Neuron (in vitro differentiated cells): ENCODE data around the gene WDFY4.

Source experiments
- H2AFZ ChIP-seq: one replicate; pipeline ENCODE4 v1.6.1; 2013; ENCODE audit warnings: low read depth, mild to moderate bottlenecking, inconsistent platforms, low read length, moderate library complexity
- H3K27me3 ChIP-seq: one replicate; pipeline ENCODE4 v1.6.1; 2013; ENCODE audit warnings: low read length; ENCODE audit not compliant: insufficient read depth
- H3K36me3 ChIP-seq: one replicate; pipeline ENCODE4 v1.6.1; 2013; ENCODE audit warnings: low read length; ENCODE audit not compliant: insufficient read depth
- H3K4me1 ChIP-seq: one replicate; pipeline ENCODE4 v1.6.1; 2013; ENCODE audit warnings: low read length; ENCODE audit not compliant: insufficient read depth
- H3K4me3 ChIP-seq: 2 replicates; pipeline ENCODE4 v1.5.1; 2013; ENCODE audit warnings: mild to moderate bottlenecking, low read length, moderate library complexity
- H3K9me3 ChIP-seq: one replicate; pipeline ENCODE4 v1.6.1; 2013; ENCODE audit warnings: low read length

WDFY4 gene

GRCh38 chr10:48658975-48659269, 25.8 kb upstream of the WDFY4 start:
- no peak overlapping the region for H3K4me3 ChIP-seq
- peaks cover 2% of the 10 kb centered on the region for H3K4me1 ChIP-seq
- H3K36me3 ChIP-seq = no peaks in the 10 kb centered on the region
- no peaks in the 10 kb centered on the region for H3K27me3 ChIP-seq
- H2AFZ ChIP-seq = no peak overlapping the region
- no peaks in the 10 kb centered on the region for H3K9me3 ChIP-seq

GRCh38 chr10:48659790-48660189, 24.9 kb upstream of the WDFY4 start:
- Histone ChIP-seq H3K9me3 (no peaks in the 10 kb centered on the region), H3K4me1 (peaks cover 2% of the 10 kb centered on the region), H3K4me3 (no peak overlapping the region), H2AFZ (no peak overlapping the region), H3K36me3 (no peaks in the 10 kb centered on the region), H3K27me3 (no peaks in the 10 kb centered on the region)

GRCh38 chr10:48661441-48661840, 23.2 kb upstream of the WDFY4 start:
- Histone ChIP-seq H3K27me3 (no peaks in the 10 kb centered on the region), H3K36me3 (no peaks in the 10 kb centered on the region), H3K4me1 (peaks cover under 1% of the 10 kb centered on the region), H3K9me3 (no peaks in the 10 kb centered on the region), H2AFZ (no peak overlapping the region), H3K4me3 (no peak overlapping the region)

- Histone ChIP-seq H3K27me3 (no peaks in the 10 kb centered on the region), H2AFZ (no peak overlapping the region), H3K4me3 (no peak overlapping the region), H3K4me1 (no peaks in the 10 kb centered on the region), H3K9me3 (no peaks in the 10 kb centered on the region), H3K36me3 (no peaks in the 10 kb centered on the region)
Measured at GRCh38 chr10:48667960-48668590, 16.6 kb upstream of the WDFY4 start.

- no peak overlapping the region for H3K4me3 ChIP-seq
- H3K27me3 ChIP-seq = no peaks in the 10 kb centered on the region
- no peaks in the 10 kb centered on the region for H3K36me3 ChIP-seq
- no peaks in the 10 kb centered on the region for H3K4me1 ChIP-seq
- H3K9me3 ChIP-seq = no peaks in the 10 kb centered on the region
- H2AFZ ChIP-seq = no peak overlapping the region
Measured at GRCh38 chr10:48670978-48671913, 13.4 kb upstream of the WDFY4 start.

- no peaks in the 10 kb centered on the region for H3K36me3 ChIP-seq
Measured at GRCh38 chr10:48671914-48672595, 12.6 kb upstream of the WDFY4 start.

GRCh38 chr10:48672596-48673265, 11.9 kb upstream of the WDFY4 start:
- Histone ChIP-seq H3K27me3 (no peaks in the 10 kb centered on the region), H3K9me3 (no peaks in the 10 kb centered on the region), H3K4me1 (no peaks in the 10 kb centered on the region), H2AFZ (no peak overlapping the region), H3K4me3 (no peak overlapping the region), H3K36me3 (no peaks in the 10 kb centered on the region)

More at GRCh38 chr10:48671914-48672595, 12.6 kb upstream of the WDFY4 start:
- Histone ChIP-seq H2AFZ (no peak overlapping the region), H3K9me3 (no peaks in the 10 kb centered on the region), H3K4me3 (no peak overlapping the region), H3K4me1 (no peaks in the 10 kb centered on the region), H3K27me3 (no peaks in the 10 kb centered on the region)

GRCh38 chr10:48677625-48678024, 7.0 kb upstream of the WDFY4 start:
- Histone ChIP-seq H3K36me3 (no peaks in the 10 kb centered on the region), H3K4me1 (no peaks in the 10 kb centered on the region), H3K27me3 (no peaks in the 10 kb centered on the region), H3K9me3 (no peaks in the 10 kb centered on the region), H2AFZ (no peak overlapping the region), H3K4me3 (no peak overlapping the region)

GRCh38 chr10:48678041-48678440, 6.6 kb upstream of the WDFY4 start:
- no peak overlapping the region for H2AFZ ChIP-seq
- no peaks in the 10 kb centered on the region for H3K36me3 ChIP-seq
- no peaks in the 10 kb centered on the region for H3K4me1 ChIP-seq
- no peak overlapping the region for H3K4me3 ChIP-seq
- no peaks in the 10 kb centered on the region for H3K9me3 ChIP-seq
- no peaks in the 10 kb centered on the region for H3K27me3 ChIP-seq

- no peaks in the 10 kb centered on the region for H3K4me1 ChIP-seq
- H3K36me3 ChIP-seq = no peaks in the 10 kb centered on the region
- no peak overlapping the region for H2AFZ ChIP-seq
- no peak overlapping the region for H3K4me3 ChIP-seq
- H3K27me3 ChIP-seq = no peaks in the 10 kb centered on the region
- H3K9me3 ChIP-seq = no peaks in the 10 kb centered on the region
Measured at GRCh38 chr10:48681740-48682139, 2.9 kb upstream of the WDFY4 start.

GRCh38 chr10:48682265-48682664, 2.4 kb upstream of the WDFY4 start:
- Histone ChIP-seq H2AFZ (no peak overlapping the region), H3K4me3 (no peak overlapping the region), H3K4me1 (no peaks in the 10 kb centered on the region), H3K36me3 (no peaks in the 10 kb centered on the region), H3K9me3 (no peaks in the 10 kb centered on the region), H3K27me3 (no peaks in the 10 kb centered on the region)

GRCh38 chr10:48683424-48683823, 1.2 kb upstream of the WDFY4 start:
- Histone ChIP-seq H3K36me3 (no peaks in the 10 kb centered on the region), H3K9me3 (no peaks in the 10 kb centered on the region), H3K27me3 (no peaks in the 10 kb centered on the region), H3K4me3 (no peak overlapping the region), H3K4me1 (no peaks in the 10 kb centered on the region), H2AFZ (no peak overlapping the region)

- H3K4me3 ChIP-seq = no peak overlapping the region
- H3K27me3 ChIP-seq = no peaks in the 10 kb centered on the region
- H2AFZ ChIP-seq = no peak overlapping the region
- no peaks in the 10 kb centered on the region for H3K9me3 ChIP-seq
- no peaks in the 10 kb centered on the region for H3K4me1 ChIP-seq
- H3K36me3 ChIP-seq = no peaks in the 10 kb centered on the region
Measured at GRCh38 chr10:48683868-48684267, 805 bp upstream of the WDFY4 start.
